ENCODE measurements around the gene PNPO. TPM values are rescaled to one million over a fixed set of nuclear protein-coding genes. Genes with fewer than 3 reads are reported as not detected.

The PNPO gene
- total RNA-seq, 3 donors from 2014 or later = 22.8 to 32.0 (median 24.8) TPM

GRCh38 chr17:47957591-47958490 is 16.5 kb downstream of the PNPO start, which contains the start of gene PRR15L:
Gene PRR15L (minus strand): TSS chr17:47957883. CDS start chr17:47953234, 4,649 bp downstream.
- H3K4me1 ChIP-seq (ENCODE audit: low read depth) = peaks cover 26% of the 10 kb centered on the region
- H3K4me3 ChIP-seq = peak within 1 kb of the TSS; percentile 52
- DNase-seq (peak; percentile 87 to 95 (median 88)), ATAC-seq (peak; percentile 76)
- intact Hi-C loops (cut with DNase I, micrococcal nuclease) = no loop called here
- TF ChIP-seq CTCF (IDR thresholded peaks at IDR 0.05) = no peak
- no peaks in the 10 kb centered on the region for H3K36me3 ChIP-seq (ENCODE audit: low read depth)
- H3K9me3 ChIP-seq = no peaks in the 10 kb centered on the region

- no peaks in the 10 kb centered on the region for H3K9me3 ChIP-seq
- no peak overlapping the region for H3K4me3 ChIP-seq
- intact Hi-C loops (cut with DNase I, micrococcal nuclease) = loop anchor here in 1 of 2 donors (10.0 kb wide), 1 partner anchor 115 kb away; the partner anchor contains the start of gene SCRN2
- DNase-seq (peak; percentile 87 to 88 (median 88)), ATAC-seq (peak; percentile 79)
- no peaks in the 10 kb centered on the region for H3K36me3 ChIP-seq (ENCODE audit: low read depth)
- H3K4me1 ChIP-seq (ENCODE audit: low read depth) = peaks cover 30% of the 10 kb centered on the region
- no peak for TF ChIP-seq CTCF (IDR thresholded peaks at IDR 0.05)
Observed at GRCh38 chr17:47959825-47960655, 18.7 kb downstream of the PNPO start.

DNA sequence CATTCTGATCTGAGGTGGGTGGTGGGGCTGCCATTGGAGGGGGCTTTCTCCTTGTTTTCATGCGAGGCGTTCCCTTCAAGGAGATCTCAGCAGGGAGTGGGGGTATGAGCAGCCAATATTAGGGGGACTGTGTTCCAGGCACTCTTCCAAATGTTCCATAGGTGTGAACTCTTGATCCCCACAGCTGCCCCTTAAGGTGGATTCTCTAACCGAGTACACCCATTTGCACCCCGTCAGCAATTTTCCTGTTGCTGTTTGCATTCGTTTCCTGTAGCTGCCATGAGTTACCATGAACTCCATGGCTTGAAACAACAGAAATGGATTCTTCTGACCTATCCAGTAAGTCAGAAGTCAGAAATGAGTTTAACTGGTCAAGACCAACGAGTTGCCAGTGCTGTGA is 20.0 kb downstream of the PNPO start:
- no peak for TF ChIP-seq CTCF (IDR thresholded peaks at IDR 0.05)
- H3K4me1 ChIP-seq (ENCODE audit: low read depth) = peaks cover 38% of the 10 kb centered on the region
- DNase-seq (no peak), ATAC-seq (no peak)
- peaks cover 3% of the 10 kb centered on the region for H3K36me3 ChIP-seq (ENCODE audit: low read depth)
- H3K4me3 ChIP-seq = no peak overlapping the region
- intact Hi-C loops (cut with DNase I, micrococcal nuclease) = loop anchor here in 1 of 2 donors (10.0 kb wide), 1 partner anchor 117 kb away; the partner anchor contains the start of gene SCRN2
- H3K9me3 ChIP-seq = no peaks in the 10 kb centered on the region

- ATAC-seq = no peak
- peaks cover 3% of the 10 kb centered on the region for H3K36me3 ChIP-seq (ENCODE audit: low read depth)
- H3K4me3 ChIP-seq = no peak overlapping the region
- no peak for TF ChIP-seq CTCF (IDR thresholded peaks at IDR 0.05)
- peaks cover 45% of the 10 kb centered on the region for H3K4me1 ChIP-seq (ENCODE audit: low read depth)
- DNase-seq = no peak
- intact Hi-C loops (cut with DNase I, micrococcal nuclease) = loop anchor here in 1 of 2 donors (10.0 kb wide), 1 partner anchor 118 kb away; the partner anchor contains the start of gene SCRN2
- no peaks in the 10 kb centered on the region for H3K9me3 ChIP-seq
Observed at GRCh38 chr17:47962901-47963300, 21.5 kb downstream of the PNPO start.

- peaks cover 3% of the 10 kb centered on the region for H3K36me3 ChIP-seq (ENCODE audit: low read depth)
- DNase-seq = no peak
- H3K4me1 ChIP-seq (ENCODE audit: low read depth) = peaks cover 55% of the 10 kb centered on the region
- TF ChIP-seq CTCF (IDR thresholded peaks at IDR 0.05) = no peak
- H3K4me3 ChIP-seq = no peak overlapping the region
- H3K9me3 ChIP-seq = no peaks in the 10 kb centered on the region
- intact Hi-C loops (cut with DNase I, micrococcal nuclease) = loop anchor here in 1 of 2 donors (10.0 kb wide), 1 partner anchor 120 kb away; the partner anchor contains the start of gene SCRN2
- no peak for ATAC-seq
Observed at GRCh38 chr17:47964856-47965255, 23.5 kb downstream of the PNPO start.
